ENCODE results near the gene GALNT14. TPM values are rescaled to one million over a fixed set of nuclear protein-coding genes. Genes with fewer than 3 reads are reported as not detected.
A peak's percentile ranks its signal among the peaks of the same experiment; 100 is the strongest.

Gene GALNT14
- total RNA-seq, 1 experiment from 2014 or later = 8.0 TPM

- no peak for DNase-seq
- Histone ChIP-seq H3K36me3 (replicated peaks; ENCODE audit: control insufficient read depth, insufficient read depth, low read length) (no peaks in the 10 kb centered on the region), H3K27me3 (ENCODE audit: control insufficient read depth, insufficient read depth, low read length) (no peaks in the 10 kb centered on the region), H3K4me3 (ENCODE audit: insufficient read depth, low read depth, low read length) (no peak overlapping the region)
These were observed 51.6 kb downstream of the GALNT14 start for GRCh38 chr2:31086590-31086989.

GRCh38 chr2:31083234-31083993 lies 54.8 kb downstream of the GALNT14 start:
- Histone ChIP-seq H3K27me3 (ENCODE audit: control insufficient read depth, insufficient read depth, low read length) (no peaks in the 10 kb centered on the region), H3K4me3 (ENCODE audit: insufficient read depth, low read depth, low read length) (no peak overlapping the region), H3K36me3 (replicated peaks; ENCODE audit: control insufficient read depth, insufficient read depth, low read length) (no peaks in the 10 kb centered on the region)
- DNase-seq = no peak

GRCh38 chr2:31082002-31082401 lies 56.2 kb downstream of the GALNT14 start:
- DNase-seq = no peak
- H3K27me3 ChIP-seq (ENCODE audit: control insufficient read depth, insufficient read depth, low read length) = no peaks in the 10 kb centered on the region
- H3K4me3 ChIP-seq (ENCODE audit: insufficient read depth, low read depth, low read length) = no peak overlapping the region
- H3K36me3 ChIP-seq (replicated peaks; ENCODE audit: control insufficient read depth, insufficient read depth, low read length) = no peaks in the 10 kb centered on the region

GRCh38 chr2:31081492-31081891 lies 56.7 kb downstream of the GALNT14 start:
- no peak for DNase-seq
- Histone ChIP-seq H3K36me3 (replicated peaks; ENCODE audit: control insufficient read depth, insufficient read depth, low read length) (no peaks in the 10 kb centered on the region), H3K27me3 (ENCODE audit: control insufficient read depth, insufficient read depth, low read length) (no peaks in the 10 kb centered on the region), H3K4me3 (ENCODE audit: insufficient read depth, low read depth, low read length) (no peak overlapping the region)

GRCh38 chr2:31080361-31080760 lies 57.9 kb downstream of the GALNT14 start:
- Histone ChIP-seq H3K36me3 (replicated peaks; ENCODE audit: control insufficient read depth, insufficient read depth, low read length) (no peaks in the 10 kb centered on the region), H3K27me3 (ENCODE audit: control insufficient read depth, insufficient read depth, low read length) (no peaks in the 10 kb centered on the region), H3K4me3 (ENCODE audit: insufficient read depth, low read depth, low read length) (no peak overlapping the region)
- DNase-seq = no peak

GRCh38 chr2:31079665-31080064 lies 58.6 kb downstream of the GALNT14 start:
- H3K4me3 ChIP-seq (ENCODE audit: insufficient read depth, low read depth, low read length) = no peak overlapping the region
- H3K27me3 ChIP-seq (ENCODE audit: control insufficient read depth, insufficient read depth, low read length) = no peaks in the 10 kb centered on the region
- H3K36me3 ChIP-seq (replicated peaks; ENCODE audit: control insufficient read depth, insufficient read depth, low read length) = no peaks in the 10 kb centered on the region
- peak; percentile 72 for DNase-seq

- H3K4me3 ChIP-seq (ENCODE audit: insufficient read depth, low read depth, low read length) = no peak overlapping the region
- H3K36me3 ChIP-seq (replicated peaks; ENCODE audit: control insufficient read depth, insufficient read depth, low read length) = no peaks in the 10 kb centered on the region
- H3K27me3 ChIP-seq (ENCODE audit: control insufficient read depth, insufficient read depth, low read length) = no peaks in the 10 kb centered on the region
- no peak for DNase-seq
These were observed 59.6 kb downstream of the GALNT14 start for GRCh38 chr2:31078579-31079105.

- H3K4me3 ChIP-seq (ENCODE audit: insufficient read depth, low read depth, low read length) = no peak overlapping the region
These were observed 60.2 kb downstream of the GALNT14 start for GRCh38 chr2:31078011-31078410.

GRCh38 chr2:31075941-31076590 lies 62.2 kb downstream of the GALNT14 start:
- Histone ChIP-seq H3K4me3 (ENCODE audit: insufficient read depth, low read depth, low read length) (no peak overlapping the region), H3K27me3 (ENCODE audit: control insufficient read depth, insufficient read depth, low read length) (no peaks in the 10 kb centered on the region), H3K36me3 (replicated peaks; ENCODE audit: control insufficient read depth, insufficient read depth, low read length) (no peaks in the 10 kb centered on the region)
- no peak for DNase-seq

More at GRCh38 chr2:31078011-31078410, 60.2 kb downstream of the GALNT14 start:
- no peaks in the 10 kb centered on the region for H3K27me3 ChIP-seq (ENCODE audit: control insufficient read depth, insufficient read depth, low read length)
- DNase-seq = no peak
- no peaks in the 10 kb centered on the region for H3K36me3 ChIP-seq (replicated peaks; ENCODE audit: control insufficient read depth, insufficient read depth, low read length)

GRCh38 chr2:31075431-31075830 lies 62.8 kb downstream of the GALNT14 start:
- DNase-seq = no peak
- Histone ChIP-seq H3K27me3 (ENCODE audit: control insufficient read depth, insufficient read depth, low read length) (no peaks in the 10 kb centered on the region), H3K36me3 (replicated peaks; ENCODE audit: control insufficient read depth, insufficient read depth, low read length) (no peaks in the 10 kb centered on the region)

GRCh38 chr2:31071741-31072140 lies 66.5 kb downstream of the GALNT14 start:
- Histone ChIP-seq H3K4me3 (ENCODE audit: insufficient read depth, low read depth, low read length) (no peak overlapping the region), H3K27me3 (ENCODE audit: control insufficient read depth, insufficient read depth, low read length) (no peaks in the 10 kb centered on the region), H3K36me3 (replicated peaks; ENCODE audit: control insufficient read depth, insufficient read depth, low read length) (no peaks in the 10 kb centered on the region)
- DNase-seq = no peak

More at GRCh38 chr2:31075431-31075830, 62.8 kb downstream of the GALNT14 start:
- H3K4me3 ChIP-seq (ENCODE audit: insufficient read depth, low read depth, low read length) = no peak overlapping the region

- Histone ChIP-seq H3K36me3 (replicated peaks; ENCODE audit: control insufficient read depth, insufficient read depth, low read length) (no peaks in the 10 kb centered on the region), H3K4me3 (ENCODE audit: insufficient read depth, low read depth, low read length) (no peak overlapping the region), H3K27me3 (ENCODE audit: control insufficient read depth, insufficient read depth, low read length) (no peaks in the 10 kb centered on the region)
- DNase-seq = no peak
These were observed 67.7 kb downstream of the GALNT14 start for GRCh38 chr2:31070339-31071125.

- Histone ChIP-seq H3K4me3 (ENCODE audit: insufficient read depth, low read depth, low read length) (no peak overlapping the region), H3K36me3 (replicated peaks; ENCODE audit: control insufficient read depth, insufficient read depth, low read length) (no peaks in the 10 kb centered on the region), H3K27me3 (ENCODE audit: control insufficient read depth, insufficient read depth, low read length) (no peaks in the 10 kb centered on the region)
- DNase-seq = no peak
These were observed 68.5 kb downstream of the GALNT14 start for GRCh38 chr2:31069643-31070325.

- DNase-seq = no peak
- Histone ChIP-seq H3K36me3 (replicated peaks; ENCODE audit: control insufficient read depth, insufficient read depth, low read length) (no peaks in the 10 kb centered on the region), H3K4me3 (ENCODE audit: insufficient read depth, low read depth, low read length) (no peak overlapping the region), H3K27me3 (ENCODE audit: control insufficient read depth, insufficient read depth, low read length) (no peaks in the 10 kb centered on the region)
These were observed 71.0 kb downstream of the GALNT14 start for GRCh38 chr2:31067259-31067658.
